Right cardiac atrium (tissue), 5 donors: ENCODE measurements around the gene PSTPIP1. TPM values are rescaled to one million over a fixed set of nuclear protein-coding genes. Genes with fewer than 3 reads are reported as not detected.

Source experiments
- ATAC-seq, 2 donors: fragments of 200-7000 bp; cut with Tn5 transposase; one replicate each; pipeline versions ENCODE4 v1.8.0 to v1.9.1; 2020; ENCODE audit warnings: moderate library complexity in 2 of 2, mild to moderate bottlenecking in 1 of 2
- DNase-seq, 3 donors: peaks; one replicate each; pipeline ENCODE4 v3.0.0-alpha.2; 2020
- H3K27ac ChIP-seq: one replicate; pipeline ENCODE4 v1.5.1; 2013; ENCODE audit warnings: mild to moderate bottlenecking, low read length, control low read depth, moderate library complexity
- H3K27me3 ChIP-seq: one replicate; pipeline ENCODE4 v1.6.1; 2013; ENCODE audit not compliant: control insufficient read depth, insufficient read depth
- H3K4me1 ChIP-seq: one replicate; pipeline ENCODE4 v1.6.1; 2013; ENCODE audit warnings: low read length; ENCODE audit not compliant: control insufficient read depth, insufficient read depth
- H3K4me3 ChIP-seq: one replicate; pipeline ENCODE4 v1.5.1; 2013; ENCODE audit warnings: low read length, control low read depth
- H3K9me3 ChIP-seq: one replicate; pipeline ENCODE4 v1.6.1; 2013; ENCODE audit warnings: low read length; ENCODE audit not compliant: control insufficient read depth
- WGBS: extraction: QIAGEN DNeasy Blood & Tissue Kit; methylation state at CpG from one replicate; pipeline ENCODE4 v1.1.7; 2013; 5-methylcytosine and 5-hydroxymethylcytosine counted together
- intact Hi-C, 4 donors: fragments of 100-400 bp; cut with DNase I; formaldehyde crosslinking; loops; one replicate each; pipeline versions ENCODE4 v1.11.0 to v1.14.0; 2022 to 2023
- polyA plus RNA-seq: library from polyadenylated mRNA; stranded (reverse); fragments of 200-250 nt; gene quantifications from one replicate; pipeline ENCODE4 v1.2.3, GENCODE V29; 2013
- total RNA-seq, 4 donors: library from RNA; stranded (reverse); fragmentation: NEBNext Ultra II Directional; extraction: Animal tissue kit (Norgen Biotek cat#: 25700); gene quantifications; one replicate each; pipeline ENCODE4 v1.2.1, GENCODE V29; 2021
- donor health status: healthy with polysubstance abuse.
- donor health status: DM: no; HTN: yes; CAD: no.
- donor health status: DM: no; HTN: no; CAD: no.
- donor health status: DM: no; HTN: yes; CAD: no; lungs with severe emphysema.
- donor health status: DM: yes; HTN: yes; CAD: no.

Gene PSTPIP1
- total and polyA plus RNA-seq, 5 donors = 1.9 to 6.0 (median 5.0) TPM

- Histone ChIP-seq H3K4me1 (no peaks in the 10 kb centered on the region), H3K9me3 (no peaks in the 10 kb centered on the region), H3K27me3 (no peaks in the 10 kb centered on the region), H3K4me3 (no peak overlapping the region), H3K27ac (no peak overlapping the region)
- WGBS = 47% methylated on average over 7 of the region's 7 CpGs
- intact Hi-C loops = loop anchor here in 1 of 4 donors (10.0 kb wide), 1 partner anchor 523 kb away; no protein-coding TSS in a partner anchor
- DNase-seq (peak in 2 of 3 donors; percentile 47 to 61), ATAC-seq (no peak)
These were observed 27.0 kb downstream of the PSTPIP1 start for GRCh38 chr15:77021803-77022381.

GRCh38 chr15:77022646-77023575 is 28.0 kb downstream of the PSTPIP1 start:
- Histone ChIP-seq H3K27me3 (no peaks in the 10 kb centered on the region), H3K4me1 (no peaks in the 10 kb centered on the region), H3K27ac (no peak overlapping the region), H3K4me3 (no peak overlapping the region), H3K9me3 (no peaks in the 10 kb centered on the region)
- 90% methylated on average over 14 of the region's 14 CpGs for WGBS
- ATAC-seq = no peak
- intact Hi-C loops = loop anchor here in 1 of 4 donors (10.0 kb wide), 1 partner anchor 522 kb away; no protein-coding TSS in a partner anchor
- DNase-seq = peak in 2 of 3 donors; percentile 9 to 45

- ATAC-seq = no peak
- peak in 2 of 3 donors; percentile 46 to 47 for DNase-seq
- no peaks in the 10 kb centered on the region for H3K27me3 ChIP-seq
- no peaks in the 10 kb centered on the region for H3K9me3 ChIP-seq
- 65% methylated on average over 20 of the region's 20 CpGs for WGBS
- no peaks in the 10 kb centered on the region for H3K4me1 ChIP-seq
- intact Hi-C loops = loop anchor here in 1 of 4 donors (10.0 kb wide), 1 partner anchor 521 kb away; no protein-coding TSS in a partner anchor
- no peak overlapping the region for H3K27ac ChIP-seq
- no peak overlapping the region for H3K4me3 ChIP-seq
These were observed 28.8 kb downstream of the PSTPIP1 start for GRCh38 chr15:77023576-77024272.

- no peak overlapping the region for H3K27ac ChIP-seq
- H3K27me3 ChIP-seq = no peaks in the 10 kb centered on the region
- WGBS = 33% methylated on average over 17 of the region's 17 CpGs
- no peaks in the 10 kb centered on the region for H3K9me3 ChIP-seq
- DNase-seq = peak; percentile 66 to 91 (median 85)
- intact Hi-C loops = loop anchor here in 1 of 4 donors (10.0 kb wide), 1 partner anchor 520 kb away; no protein-coding TSS in a partner anchor
- no peak overlapping the region for H3K4me3 ChIP-seq
- peak; percentile 48 to 57 for ATAC-seq
- no peaks in the 10 kb centered on the region for H3K4me1 ChIP-seq
These were observed 29.6 kb downstream of the PSTPIP1 start for GRCh38 chr15:77024273-77025082.

- Histone ChIP-seq H3K27me3 (no peaks in the 10 kb centered on the region), H3K27ac (no peak overlapping the region), H3K4me1 (no peaks in the 10 kb centered on the region), H3K9me3 (no peaks in the 10 kb centered on the region), H3K4me3 (no peak overlapping the region)
- no peak for ATAC-seq
- intact Hi-C loops = loop anchor here in 1 of 4 donors (10.0 kb wide), 1 partner anchor 520 kb away; no protein-coding TSS in a partner anchor
- 89% methylated on average over 15 of the region's 15 CpGs for WGBS
- peak in 1 of 3 donors; percentile 29 for DNase-seq
These were observed 30.4 kb downstream of the PSTPIP1 start for GRCh38 chr15:77025083-77025901.

GRCh38 chr15:77025941-77026411 is 31.1 kb downstream of the PSTPIP1 start:
- no peak overlapping the region for H3K4me3 ChIP-seq
- WGBS = 80% methylated on average over 4 of the region's 4 CpGs
- no peak overlapping the region for H3K27ac ChIP-seq
- DNase-seq (peak in 1 of 3 donors; percentile 13), ATAC-seq (no peak)
- no peaks in the 10 kb centered on the region for H3K4me1 ChIP-seq
- no peaks in the 10 kb centered on the region for H3K27me3 ChIP-seq
- no peaks in the 10 kb centered on the region for H3K9me3 ChIP-seq
- intact Hi-C loops = loop anchor here in 1 of 4 donors (10.0 kb wide), 1 partner anchor 519 kb away; no protein-coding TSS in a partner anchor

- intact Hi-C loops = loop anchor here in 1 of 4 donors (10.0 kb wide), 1 partner anchor 518 kb away; no protein-coding TSS in a partner anchor
- no peak for ATAC-seq
- peak in 1 of 3 donors; percentile 30 for DNase-seq
- Histone ChIP-seq H3K9me3 (no peaks in the 10 kb centered on the region), H3K27ac (no peak overlapping the region), H3K27me3 (no peaks in the 10 kb centered on the region), H3K4me3 (no peak overlapping the region), H3K4me1 (no peaks in the 10 kb centered on the region)
- 81% methylated on average over 12 of the region's 12 CpGs for WGBS
These were observed 31.7 kb downstream of the PSTPIP1 start for GRCh38 chr15:77026501-77027110.

- peak in 1 of 3 donors; percentile 37 for DNase-seq
These were observed 32.3 kb downstream of the PSTPIP1 start for GRCh38 chr15:77027111-77027696.

More at GRCh38 chr15:77027111-77027696, 32.3 kb downstream of the PSTPIP1 start:
- Histone ChIP-seq H3K4me3 (no peak overlapping the region), H3K4me1 (no peaks in the 10 kb centered on the region), H3K9me3 (no peaks in the 10 kb centered on the region), H3K27ac (no peak overlapping the region), H3K27me3 (no peaks in the 10 kb centered on the region)
- WGBS = 78% methylated on average over 12 of the region's 12 CpGs
- intact Hi-C loops = loop anchor here in 1 of 4 donors (10.0 kb wide), 1 partner anchor 518 kb away; no protein-coding TSS in a partner anchor
- no peak for ATAC-seq
